B cell (primary cell): Measurements from ENCODE around the gene NPFFR1. TPM values are rescaled to one million over a fixed set of nuclear protein-coding genes. Genes with fewer than 3 reads are reported as not detected.

Experiments
- ATAC-seq: fragments of 200-7000 bp; cut with Tn5 transposase; one replicate; pipeline ENCODE4 v1.10.0; 2021; ENCODE audit warnings: low read depth, mild to moderate bottlenecking, moderate number of reproducible peaks, moderate library complexity
- CTCF ChIA-PET: fragments of 350-600 bp; sonication (Branson Sonifier 250); formaldehyde crosslinking; loops from one replicate; lab custom pipeline; 2021; ENCODE audit warnings: antibody characterized with exemption, inconsistent platforms; lab: Charles Lee
- POLR2A ChIA-PET: fragments of 350-600 bp; sonication (Branson Sonifier 250); formaldehyde crosslinking; loops from one replicate; lab custom pipeline; 2021; ENCODE audit warnings: antibody characterized with exemption; lab: Charles Lee
- DNase-seq: peaks from one replicate; pipeline ENCODE4 v3.0.0; 2013
- H2AFZ ChIP-seq: 2 replicates; pipeline ENCODE4 v1.6.1; 2012; ENCODE audit warnings: mild to moderate bottlenecking, low read depth, low read length; ENCODE audit not compliant: insufficient read depth, poor library complexity, severe bottlenecking
- H3K27ac ChIP-seq, 2 donors: 1 replicate in 1 of 2; 2 replicates in 1 of 2; pipeline ENCODE4 v1.5.1; 2012 to 2013; ENCODE audit warnings: low read length in 2 of 2, mild to moderate bottlenecking in 2 of 2, moderate library complexity in 1 of 2
- H3K27me3 ChIP-seq, 4 experiments: fragments of 200-600 bp in 1 of 4; sonication (generic) in 1 of 4; replicated peaks in 1 of 4; 1 replicate in 2 of 4; 2 replicates in 2 of 4; pipeline versions ENCODE4 v1.6.1 to v1.7.0; 2013 to 2016; ENCODE audit warnings: low read length in 3 of 4, mild to moderate bottlenecking in 2 of 4, mixed read lengths in 1 of 4, moderate library complexity in 1 of 4; ENCODE audit not compliant: insufficient read depth in 4 of 4, control insufficient read depth in 3 of 4; ENCODE audit errors: control extremely low read depth in 1 of 4
- H3K36me3 ChIP-seq, 2 experiments: replicated peaks in 1 of 2; 1 replicate in 1 of 2; 2 replicates in 1 of 2; pipeline versions ENCODE4 v1.6.1 to v1.7.1; 2013; ENCODE audit warnings: low read length in 1 of 2; ENCODE audit not compliant: insufficient read depth in 2 of 2, control insufficient read depth in 1 of 2; ENCODE audit errors: control extremely low read depth in 1 of 2, extremely low read depth in 1 of 2
- H3K4me1 ChIP-seq, 2 donors: fragments of 200-600 bp in 1 of 2; sonication (generic) in 1 of 2; 1 replicate in 1 of 2; 2 replicates in 1 of 2; pipeline versions ENCODE4 v1.5.1 to v1.6.1; 2013 to 2017; ENCODE audit warnings: low read length in 2 of 2; ENCODE audit not compliant: control insufficient read depth in 2 of 2, insufficient read depth in 2 of 2
- H3K4me2 ChIP-seq: replicated peaks from 2 replicates; pipeline ENCODE3; 2012; ENCODE audit warnings: mild to moderate bottlenecking, low read depth, low read length; ENCODE audit not compliant: poor library complexity, severe bottlenecking
- H3K4me3 ChIP-seq, 5 experiments: fragments of 200-600 bp in 1 of 5; sonication (generic) in 1 of 5; 1 replicate in 3 of 5; 2 replicates in 2 of 5; pipeline versions ENCODE4 v1.5.1 to v1.7.0; 2011 to 2016; ENCODE audit warnings: low read length in 4 of 5, mild to moderate bottlenecking in 4 of 5, low read depth in 2 of 5, control low read depth in 1 of 5, moderate library complexity in 1 of 5; ENCODE audit not compliant: insufficient read depth in 1 of 5; ENCODE audit errors: control extremely low read depth in 1 of 5, extremely low read depth in 1 of 5
- H3K79me2 ChIP-seq: fragments of 200-600 bp; sonication (generic); one replicate; pipeline ENCODE4 v1.6.0; 2016; ENCODE audit warnings: low read length; ENCODE audit not compliant: control insufficient read depth, insufficient read depth
- H3K9ac ChIP-seq: fragments of 200-600 bp; sonication (generic); 2 replicates; pipeline ENCODE4 v1.6.1; 2017; ENCODE audit warnings: mild to moderate bottlenecking, low read length, moderate library complexity
- H3K9me3 ChIP-seq, 3 donors: one replicate each; pipeline versions ENCODE4 v1.6.1 to v1.7.1; 2013; ENCODE audit warnings: low read length in 2 of 3; ENCODE audit not compliant: control insufficient read depth in 2 of 3, insufficient read depth in 1 of 3; ENCODE audit errors: control extremely low read depth in 1 of 3
- H4K20me1 ChIP-seq: 2 replicates; pipeline ENCODE4 v1.6.0; 2012; ENCODE audit warnings: mild to moderate bottlenecking, low read length; ENCODE audit not compliant: insufficient read depth, control insufficient read depth, poor library complexity, severe bottlenecking
- H3K27ac Mint-ChIP-seq: one replicate; pipeline ENCODE4 v1.8.0; 2021; ENCODE audit warnings: mixed read lengths
- H3K27me3 Mint-ChIP-seq: one replicate; pipeline ENCODE4 v1.8.0; 2021; ENCODE audit warnings: mixed read lengths
- H3K4me1 Mint-ChIP-seq: one replicate; pipeline ENCODE4 v1.8.0; 2021; ENCODE audit warnings: mixed read lengths
- H3K4me3 Mint-ChIP-seq: one replicate; pipeline ENCODE4 v1.8.0; 2021; ENCODE audit warnings: mixed read lengths
- H3K9me3 Mint-ChIP-seq: one replicate; pipeline ENCODE4 v1.8.0; 2022; ENCODE audit warnings: mixed read lengths; ENCODE audit not compliant: insufficient read depth
- EZH2 ChIP-seq: IDR thresholded peaks from 2 replicates; pipeline ENCODE4 v1.6.1; 2012; ENCODE audit warnings: borderline replicate concordance, low read depth, mild to moderate bottlenecking, moderate library complexity, low read length; ENCODE audit not compliant: insufficient read depth, poor library complexity, severe bottlenecking
- WGBS: methylation state at CpG from one replicate; pipeline ENCODE4 v1.1.5; 2013; ENCODE audit warnings: missing lambda C conversion rate; ENCODE audit not compliant: insufficient coverage; 5-methylcytosine and 5-hydroxymethylcytosine counted together
- intact Hi-C: fragments of 100-400 bp; cut with micrococcal nuclease; formaldehyde crosslinking; loops from one replicate; pipeline ENCODE4 v1.10.0; 2022
- polyA plus RNA-seq: library from polyadenylated mRNA; depleted of rRNA; stranded (reverse); fragments of >200 nt; gene quantifications from 2 replicates; pipeline ENCODE4 v1.2.3, GENCODE V29; 2012
- total RNA-seq, 2 donors: library from RNA; stranded (reverse); fragments of 120-200 nt in 1 of 2; gene quantifications; 1 replicate in 1 of 2; 2 replicates in 1 of 2; pipeline versions ENCODE4 v1.2.3 to v1.2.4, GENCODE V29; 2013 to 2022
- TF ChIP-seq, protein P1 (sequence below): fragments of 200-600 bp; IDR thresholded peaks from one replicate; pipeline ENCODE4 v1.8.0; 2022; ENCODE audit warnings: antibody characterized with exemption, mild to moderate bottlenecking

The NPFFR1 gene
- total and polyA plus RNA-seq, 2 donors (not counting 1 experiment from before 2014, with no cell fraction given), result not detected

DNA sequence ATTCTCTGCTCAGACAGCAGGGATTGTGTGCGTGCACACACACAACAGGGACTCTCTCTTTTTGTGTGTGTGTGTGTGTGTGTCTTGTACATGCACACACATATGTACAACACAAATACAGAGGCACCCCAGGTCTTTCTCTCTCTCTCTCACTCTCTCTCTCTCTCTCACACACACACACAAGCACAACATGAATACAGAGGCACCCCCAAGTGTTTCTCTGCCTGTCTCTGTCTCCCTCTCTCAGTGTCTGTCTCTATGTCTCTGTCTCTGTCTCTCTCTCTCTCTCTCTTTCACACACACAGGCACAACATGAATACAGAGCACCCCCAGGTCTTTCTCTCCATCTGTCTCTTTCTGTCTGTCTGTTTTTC lies 746 bp downstream of the NPFFR1 start:
- H3K27ac Mint-ChIP-seq, result no peak overlapping the region
- Histone ChIP-seq H4K20me1 (no peaks in the 10 kb centered on the region), H3K27me3 (peaks cover 0 to 31% (median 29%) of the 10 kb centered on the region in 4 experiments), H3K36me3 (no peaks in the 10 kb centered on the region), H3K27ac (no peak overlapping the region), H3K4me3 (no peak overlapping the region), H3K9ac (no peak overlapping the region), H3K9me3 (peaks cover 0 to 3% (median 3%) of the 10 kb centered on the region in 3 donors), H2AFZ (no peak overlapping the region), H3K4me2 (no peak overlapping the region), H3K79me2 (no peaks in the 10 kb centered on the region), H3K4me1 (peaks cover 4 to 9% of the 10 kb centered on the region in 2 donors)
- WGBS, result no CpG with 5 or more reads among the region's 1 CpG
- no peak for DNase-seq
- intact Hi-C loops, result no loop called here
- H3K9me3 Mint-ChIP-seq, result no peaks in the 10 kb centered on the region
- CTCF ChIA-PET, result interaction anchor here (1.5 kb wide), 1 partner anchor 11 kb away, joined by 6 read pairs; no protein-coding TSS in a partner anchor
- no peak overlapping the region for H3K4me3 Mint-ChIP-seq
- ATAC-seq, result no peak
- TF ChIP-seq, protein P1, sequence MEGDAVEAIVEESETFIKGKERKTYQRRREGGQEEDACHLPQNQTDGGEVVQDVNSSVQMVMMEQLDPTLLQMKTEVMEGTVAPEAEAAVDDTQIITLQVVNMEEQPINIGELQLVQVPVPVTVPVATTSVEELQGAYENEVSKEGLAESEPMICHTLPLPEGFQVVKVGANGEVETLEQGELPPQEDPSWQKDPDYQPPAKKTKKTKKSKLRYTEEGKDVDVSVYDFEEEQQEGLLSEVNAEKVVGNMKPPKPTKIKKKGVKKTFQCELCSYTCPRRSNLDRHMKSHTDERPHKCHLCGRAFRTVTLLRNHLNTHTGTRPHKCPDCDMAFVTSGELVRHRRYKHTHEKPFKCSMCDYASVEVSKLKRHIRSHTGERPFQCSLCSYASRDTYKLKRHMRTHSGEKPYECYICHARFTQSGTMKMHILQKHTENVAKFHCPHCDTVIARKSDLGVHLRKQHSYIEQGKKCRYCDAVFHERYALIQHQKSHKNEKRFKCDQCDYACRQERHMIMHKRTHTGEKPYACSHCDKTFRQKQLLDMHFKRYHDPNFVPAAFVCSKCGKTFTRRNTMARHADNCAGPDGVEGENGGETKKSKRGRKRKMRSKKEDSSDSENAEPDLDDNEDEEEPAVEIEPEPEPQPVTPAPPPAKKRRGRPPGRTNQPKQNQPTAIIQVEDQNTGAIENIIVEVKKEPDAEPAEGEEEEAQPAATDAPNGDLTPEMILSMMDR, result no peak
- no peak for TF ChIP-seq EZH2
- POLR2A ChIA-PET, result no interaction called here
- peaks cover 2% of the 10 kb centered on the region for H3K4me1 Mint-ChIP-seq
- H3K27me3 Mint-ChIP-seq, result peaks cover 56% of the 10 kb centered on the region

- Histone ChIP-seq H3K27me3 (peaks cover 0 to 31% (median 29%) of the 10 kb centered on the region in 4 experiments), H3K4me2 (no peak overlapping the region), H3K79me2 (no peaks in the 10 kb centered on the region), H3K9ac (no peak overlapping the region), H2AFZ (no peak overlapping the region), H3K4me3 (no peak overlapping the region), H3K27ac (no peak overlapping the region), H3K36me3 (no peaks in the 10 kb centered on the region), H3K4me1 (peaks cover 4 to 9% of the 10 kb centered on the region in 2 donors), H4K20me1 (no peaks in the 10 kb centered on the region), H3K9me3 (peaks cover 0 to 3% (median 3%) of the 10 kb centered on the region in 3 donors)
- DNase-seq (no peak), ATAC-seq (no peak)
- CTCF ChIA-PET, result interaction anchor here (1.5 kb wide), 1 partner anchor 9 kb away, joined by 6 read pairs; no protein-coding TSS in a partner anchor
- H3K27ac Mint-ChIP-seq, result no peak overlapping the region
- H3K4me1 Mint-ChIP-seq, result peaks cover 2% of the 10 kb centered on the region
- POLR2A ChIA-PET, result no interaction called here
- TF ChIP-seq, protein P1, result no peak
- TF ChIP-seq EZH2, result no peak
- no peaks in the 10 kb centered on the region for H3K9me3 Mint-ChIP-seq
- WGBS, result 80% methylated on average over 1 of the region's 1 CpG
- peaks cover 43% of the 10 kb centered on the region for H3K27me3 Mint-ChIP-seq
- no peak overlapping the region for H3K4me3 Mint-ChIP-seq
- intact Hi-C loops, result no loop called here
These were observed 2.2 kb downstream of the NPFFR1 start for GRCh38 chr10:70281609-70282008.
